ENCODE results near the gene GAL.
"Not testable (repeated sequence)": the region's sequence is repeated elsewhere in the genome, so short reads cannot be mapped to it uniquely, and the experiment has no call there.

GAL gene, protein sequence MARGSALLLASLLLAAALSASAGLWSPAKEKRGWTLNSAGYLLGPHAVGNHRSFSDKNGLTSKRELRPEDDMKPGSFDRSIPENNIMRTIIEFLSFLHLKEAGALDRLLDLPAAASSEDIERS

GRCh38 chr11:68684385-68685356 lies at the start of gene GAL:
GAL (plus strand) TSS chr11:68684544; CDS start chr11:68684924, 380 bp downstream.
- DNase-seq (ENCODE audit: low read depth), result no peak

DNA sequence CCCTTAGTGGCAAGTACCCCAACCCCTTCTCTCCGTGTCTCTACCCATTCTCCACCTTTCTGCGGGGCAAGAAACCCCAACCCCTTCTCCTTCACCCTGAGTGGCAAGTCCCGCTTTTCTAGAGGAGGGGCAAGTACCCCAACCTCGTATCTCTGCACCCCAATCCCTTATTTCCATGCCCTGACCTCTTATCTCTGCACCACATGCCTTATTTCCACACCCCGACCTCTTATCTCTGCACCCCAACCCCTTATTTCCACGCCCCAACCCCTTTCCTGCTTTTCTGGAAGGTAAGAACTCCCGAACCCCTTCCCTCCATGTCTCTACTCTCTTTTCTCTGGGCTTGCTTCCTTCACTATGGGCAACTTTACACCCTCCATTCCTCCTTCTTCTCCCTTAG lies 49.7 kb upstream of the GAL start:
- DNase-seq (ENCODE audit: low read depth), result not testable (repeated sequence)

- DNase-seq (ENCODE audit: low read depth), result not testable (repeated sequence)
These were observed 49.2 kb upstream of the GAL start for GRCh38 chr11:68635172-68635571.

DNA sequence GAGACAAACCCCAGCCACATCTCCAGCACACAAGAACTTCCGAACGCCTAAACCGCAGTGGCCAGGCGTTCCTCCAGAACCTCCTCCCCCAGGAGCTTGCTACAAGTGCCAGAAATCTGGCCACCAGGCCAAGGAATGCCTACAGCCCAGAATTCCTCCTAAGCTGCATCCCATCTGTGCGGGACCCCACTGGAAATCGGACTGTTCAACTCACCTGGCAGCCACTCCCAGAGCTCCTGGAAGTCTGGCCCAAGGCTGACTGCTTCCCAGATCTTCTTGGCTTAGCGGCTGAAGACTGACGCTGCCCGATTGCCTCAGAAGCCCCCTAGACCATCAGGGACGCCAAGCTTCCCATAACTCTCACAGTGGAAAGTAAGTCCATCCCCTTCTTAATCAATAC lies 48.5 kb upstream of the GAL start:
- not testable (repeated sequence) for DNase-seq (ENCODE audit: low read depth)

- DNase-seq (ENCODE audit: low read depth), result not testable (repeated sequence)
These were observed 45.0 kb upstream of the GAL start for GRCh38 chr11:68639322-68639721.

GRCh38 chr11:68641880-68642279 lies 42.5 kb upstream of the GAL start:
- no peak for DNase-seq (ENCODE audit: low read depth)

DNA sequence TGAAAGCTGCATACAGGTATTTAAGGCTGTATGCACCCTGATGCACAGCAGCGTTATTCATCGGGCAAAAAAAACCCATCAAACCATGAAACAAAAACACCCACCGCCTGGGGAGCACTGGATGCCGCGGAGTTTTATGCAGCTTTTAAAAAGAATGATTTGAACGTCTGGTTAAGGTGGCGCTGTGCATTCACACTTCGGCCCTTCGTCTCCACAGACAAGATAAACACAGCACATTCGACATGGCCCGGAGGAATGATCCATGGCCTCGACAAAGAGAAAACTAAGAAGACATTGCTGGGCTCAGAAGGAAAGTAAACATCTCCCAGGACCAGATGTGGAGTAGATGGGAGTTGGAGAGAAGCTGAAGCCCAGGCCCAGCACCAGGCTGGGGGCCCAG lies 40.8 kb upstream of the GAL start:
- DNase-seq (ENCODE audit: low read depth), result peak; percentile 56

DNA sequence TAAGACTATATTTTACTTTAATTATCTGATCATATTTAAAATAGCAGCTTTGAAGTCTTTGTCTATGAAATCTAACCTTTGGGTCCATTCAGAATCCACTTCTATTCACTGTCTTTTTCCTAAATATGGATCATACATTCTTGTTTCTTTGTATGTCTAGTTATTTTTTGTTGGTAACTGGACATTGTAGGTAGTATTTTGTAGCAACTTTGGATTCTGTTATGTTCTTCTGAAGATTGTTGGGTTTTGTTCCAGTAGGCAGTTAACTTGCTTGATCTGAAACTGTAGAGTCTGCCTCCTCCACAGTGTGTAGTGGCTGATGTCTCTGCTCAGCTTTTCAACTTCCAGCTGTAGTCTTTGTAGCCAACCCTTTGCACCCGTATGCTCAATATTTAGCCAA lies 37.5 kb upstream of the GAL start:
- no peak for DNase-seq (ENCODE audit: low read depth)

DNA sequence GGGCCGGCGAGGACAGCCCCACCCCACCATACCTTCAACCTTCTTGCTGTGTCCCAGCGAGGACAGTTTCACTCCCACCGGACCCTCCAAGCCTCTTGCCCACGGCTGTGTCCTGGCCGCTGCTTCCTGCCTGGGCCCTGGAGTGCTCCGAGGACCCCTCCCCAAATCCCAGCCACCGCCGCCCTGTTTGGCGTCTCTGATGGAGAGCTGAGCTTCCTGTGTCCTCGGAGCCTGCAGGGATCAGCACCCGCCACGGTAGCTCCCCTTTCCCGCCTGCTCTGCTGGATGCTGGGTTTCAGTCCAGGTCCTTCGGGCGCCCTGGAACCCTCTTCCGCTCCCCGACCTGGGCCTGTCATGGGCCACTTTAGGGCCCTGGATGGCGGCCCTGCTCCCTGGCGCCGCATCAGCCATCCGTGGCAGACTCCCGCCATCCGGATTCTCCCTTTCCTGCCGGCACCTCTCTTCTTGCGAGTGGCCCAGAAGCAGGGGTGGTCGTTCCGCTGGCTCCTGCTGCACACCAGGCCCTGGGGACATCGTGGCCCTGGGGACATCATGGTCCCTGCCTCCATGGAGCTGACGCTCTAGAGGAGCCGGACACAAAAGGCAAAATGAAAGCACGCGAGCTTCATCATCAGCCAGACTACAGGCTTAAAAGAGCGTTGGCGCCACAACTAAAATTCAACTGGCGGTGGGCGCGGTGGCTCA lies 34.3 kb upstream of the GAL start:
- no peak for DNase-seq (ENCODE audit: low read depth)

DNA sequence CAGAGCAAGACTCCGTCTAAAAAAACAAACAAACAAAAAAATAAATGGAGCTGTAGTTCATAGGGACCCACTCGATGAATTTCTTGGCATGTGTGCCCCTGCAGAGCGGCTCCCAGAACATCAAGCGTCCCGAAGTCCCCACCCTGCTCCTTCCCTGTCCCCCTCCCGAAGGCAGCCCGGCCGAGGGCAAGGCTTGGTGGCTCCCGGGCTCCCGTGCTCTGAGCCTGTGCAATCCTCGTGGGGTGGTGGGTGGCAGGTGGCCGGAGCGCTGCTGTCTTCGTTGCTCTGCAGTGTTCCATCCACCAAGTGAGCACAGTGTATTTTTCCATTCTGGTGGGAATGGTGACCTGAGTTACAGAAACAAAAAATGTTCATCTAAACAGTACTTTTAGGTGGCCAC lies 33.5 kb upstream of the GAL start:
- DNase-seq (ENCODE audit: low read depth), result no peak

DNA sequence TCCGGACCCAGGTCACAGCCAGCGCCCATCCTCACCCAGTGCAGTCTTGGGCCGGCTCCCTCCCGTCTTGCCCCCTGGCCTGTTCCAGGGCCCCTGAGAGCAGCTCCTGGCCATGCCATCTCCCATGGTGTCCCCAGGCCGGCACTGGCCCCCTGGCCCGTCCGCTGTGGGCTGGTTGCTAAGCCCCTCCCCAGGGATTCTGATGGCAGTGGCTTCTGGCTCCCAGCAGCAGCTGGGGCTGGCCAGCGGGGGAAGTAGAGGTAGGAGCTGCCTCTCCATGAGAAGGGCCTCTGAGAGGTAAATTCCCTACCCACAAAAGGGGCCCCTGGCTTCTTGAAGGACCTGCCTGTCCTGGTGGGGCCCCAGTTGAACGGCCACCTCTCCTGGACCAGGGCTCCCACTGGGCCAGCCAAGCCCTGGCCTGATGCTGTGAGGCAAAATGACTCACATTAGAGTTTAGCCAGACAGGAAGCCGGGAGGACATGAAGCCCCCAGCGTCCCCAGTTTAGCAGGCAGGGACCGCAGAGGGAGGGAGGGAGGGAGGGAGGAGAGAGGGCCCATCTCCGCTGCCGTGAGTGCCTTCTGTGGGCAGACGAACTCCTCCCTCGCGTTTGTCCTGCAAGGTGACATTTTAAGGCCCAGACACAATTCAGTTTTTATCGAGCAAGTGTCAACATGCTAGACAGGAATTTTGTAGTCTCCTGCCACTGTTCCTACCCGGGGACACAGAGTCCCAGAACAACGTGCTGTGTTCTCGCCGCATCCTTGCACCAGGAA lies 32.9 kb upstream of the GAL start:
- DNase-seq (ENCODE audit: low read depth), result peak; percentile 9

DNA sequence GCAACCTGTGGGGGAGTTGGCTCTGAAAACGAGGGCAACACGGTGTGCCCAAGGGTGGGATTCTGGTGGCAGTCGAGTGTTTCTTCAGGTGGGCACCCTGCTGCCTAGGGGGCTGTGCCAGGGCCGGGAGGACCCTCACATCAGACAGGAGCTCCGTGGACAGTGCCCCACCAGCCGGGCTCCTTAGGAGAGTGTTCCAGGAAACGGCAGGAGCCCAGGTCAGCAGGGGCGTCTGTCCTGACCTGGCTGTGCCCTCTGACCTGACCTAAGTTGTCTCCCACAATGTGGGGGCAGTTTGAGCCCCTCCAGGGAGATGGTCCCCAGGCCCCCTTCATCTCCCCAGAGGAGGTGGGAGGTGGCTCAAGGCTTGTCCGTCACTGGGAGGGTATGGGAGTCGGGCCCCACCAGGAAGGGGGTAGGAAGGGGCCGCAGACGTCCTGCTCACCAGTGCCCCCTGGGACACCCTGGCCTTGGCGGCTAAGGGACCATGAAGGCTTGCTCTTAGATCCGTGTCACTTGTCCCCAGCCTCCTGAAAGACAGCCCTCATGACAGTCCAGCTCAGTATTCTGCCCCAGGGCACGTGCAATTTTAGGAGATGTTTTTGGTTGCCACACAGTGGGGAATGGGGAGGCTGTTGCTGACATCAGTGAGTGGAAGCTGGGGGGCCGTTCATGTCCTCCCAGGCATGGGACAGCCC lies 32.2 kb upstream of the GAL start:
- no peak for DNase-seq (ENCODE audit: low read depth)

DNA sequence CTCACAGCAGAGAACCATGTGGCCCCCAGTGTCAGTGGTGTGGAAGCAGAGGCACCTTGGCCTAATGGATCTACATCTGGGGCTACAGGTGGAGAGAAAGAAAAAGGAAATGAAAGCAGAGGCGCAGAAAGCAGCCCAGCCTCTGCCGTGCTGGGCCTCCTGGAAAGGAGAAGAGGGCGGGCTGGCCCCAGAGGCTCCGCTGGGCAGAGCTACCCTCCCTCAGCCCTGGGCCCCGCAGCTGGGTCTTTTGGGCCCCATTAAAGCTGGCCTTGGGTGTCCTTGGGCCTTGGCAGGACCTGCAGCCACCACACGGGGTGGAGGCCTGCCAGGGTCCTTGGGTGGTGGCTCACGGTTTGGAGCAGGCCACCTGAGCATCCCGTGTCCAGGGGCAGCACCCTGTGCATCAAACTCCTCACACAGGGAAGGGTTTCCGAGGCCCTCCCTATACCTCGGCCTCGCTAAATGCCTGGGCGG lies 31.6 kb upstream of the GAL start:
- no peak for DNase-seq (ENCODE audit: low read depth)

GRCh38 chr11:68653486-68654430 lies 30.6 kb upstream of the GAL start:
- no peak for DNase-seq (ENCODE audit: low read depth)

- DNase-seq (ENCODE audit: low read depth), result no peak
These were observed 29.4 kb upstream of the GAL start for GRCh38 chr11:68654978-68655377.

- no peak for DNase-seq (ENCODE audit: low read depth)
These were observed 28.9 kb upstream of the GAL start for GRCh38 chr11:68655406-68655805.

GRCh38 chr11:68655806-68656205 lies 28.5 kb upstream of the GAL start:
- DNase-seq (ENCODE audit: low read depth), result no peak

DNA sequence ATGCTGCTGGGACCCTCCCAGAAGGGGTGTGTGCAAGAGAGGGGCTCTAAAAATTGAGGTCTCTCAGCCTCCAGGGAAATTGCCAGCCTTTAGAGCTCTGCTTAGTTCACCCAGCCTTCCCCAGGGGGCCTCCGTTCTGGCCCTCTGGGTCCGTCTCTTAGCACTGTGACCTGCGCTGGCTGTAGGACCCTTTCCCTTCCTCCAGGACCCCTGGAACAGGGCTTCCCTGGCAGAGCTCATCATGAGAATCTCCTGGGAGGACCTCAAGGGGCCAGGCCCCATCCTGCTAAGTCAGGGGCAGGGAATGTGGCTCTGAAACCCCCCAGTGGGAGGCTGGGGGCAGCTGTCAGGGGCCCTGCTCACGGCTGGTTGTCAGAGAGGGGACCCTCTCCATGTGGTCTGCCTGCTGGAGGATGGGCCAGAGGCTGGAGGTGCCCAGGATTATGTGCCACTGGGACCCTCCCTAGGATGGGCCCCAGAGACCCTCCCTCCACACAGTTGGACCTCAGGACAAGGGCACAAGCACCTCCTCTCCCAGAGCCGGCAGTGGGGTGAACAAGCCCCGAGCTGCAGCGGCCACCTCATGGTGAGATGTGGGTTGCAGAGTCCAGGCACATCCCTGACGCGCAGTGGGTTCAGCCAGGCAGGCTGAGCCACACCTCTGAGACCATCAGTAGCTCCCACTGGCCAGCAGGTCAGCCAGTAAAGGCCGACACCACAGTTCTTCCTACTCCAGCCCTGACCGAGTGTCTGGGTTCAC lies 27.1 kb upstream of the GAL start:
- DNase-seq (ENCODE audit: low read depth), result no peak

- peak; percentile 14 for DNase-seq (ENCODE audit: low read depth)
These were observed 26.2 kb upstream of the GAL start for GRCh38 chr11:68658097-68658496.
